H9 (cell line): ENCODE data around the gene TLN1. TPM values are rescaled to one million over a fixed set of nuclear protein-coding genes. Genes with fewer than 3 reads are reported as not detected.

Source experiments
- DNase-seq: peaks from one replicate; pipeline ENCODE4 v3.0.0-alpha.2; 2017
- H2AFZ ChIP-seq: one replicate; pipeline ENCODE4 v1.6.1; 2013; ENCODE audit warnings: mild to moderate bottlenecking, low read length, control low read depth, moderate library complexity
- H2AK5ac ChIP-seq: 2 replicates; pipeline ENCODE4 v1.6.1; 2013; ENCODE audit warnings: low read length, control low read depth, mixed read lengths; ENCODE audit not compliant: insufficient read length
- H2BK120ac ChIP-seq: one replicate; pipeline ENCODE4 v1.6.1; 2013; ENCODE audit warnings: low read depth, mild to moderate bottlenecking, low read length, control low read depth, inconsistent platforms; ENCODE audit not compliant: poor library complexity, severe bottlenecking
- H2BK12ac ChIP-seq: 2 replicates; pipeline ENCODE4 v1.6.1; 2013; ENCODE audit warnings: low read length, control low read depth, mixed read lengths, low read depth; ENCODE audit not compliant: insufficient read length
- H2BK15ac ChIP-seq: 2 replicates; pipeline ENCODE4 v1.6.1; 2013; ENCODE audit warnings: low read depth, low read length, control low read depth
- H2BK20ac ChIP-seq: one replicate; pipeline ENCODE4 v1.6.1; 2013; ENCODE audit warnings: low read depth, mild to moderate bottlenecking, low read length, control low read depth, inconsistent platforms; ENCODE audit not compliant: poor library complexity, severe bottlenecking
- H2BK5ac ChIP-seq: 2 replicates; pipeline ENCODE4 v1.6.1; 2013; ENCODE audit warnings: low read length, control low read depth, mixed read lengths; ENCODE audit not compliant: insufficient read length
- H3K14ac ChIP-seq: 2 replicates; pipeline ENCODE4 v1.6.1; 2013; ENCODE audit warnings: low read length, control low read depth; ENCODE audit not compliant: insufficient read depth
- H3K18ac ChIP-seq: 2 replicates; pipeline ENCODE4 v1.6.1; 2013; ENCODE audit warnings: low read depth, mild to moderate bottlenecking, mixed read lengths, low read length, control low read depth; ENCODE audit not compliant: insufficient read length
- H3K23ac ChIP-seq: 2 replicates; pipeline ENCODE4 v1.6.1; 2013; ENCODE audit warnings: low read length, control low read depth, mixed read lengths, low read depth; ENCODE audit not compliant: insufficient read length
- H3K23me2 ChIP-seq: 2 replicates; pipeline ENCODE4 v1.6.1; 2013; ENCODE audit warnings: low read depth, mild to moderate bottlenecking, mixed read lengths, low read length, control low read depth; ENCODE audit not compliant: insufficient read length, poor library complexity, severe bottlenecking
- H3K27ac ChIP-seq: 2 replicates; pipeline ENCODE4 v1.5.1; 2013; ENCODE audit warnings: low read length, control low read depth, mixed read lengths, low read depth; ENCODE audit not compliant: insufficient read length
- H3K27me3 ChIP-seq: 2 replicates; pipeline ENCODE4 v1.6.1; 2013; ENCODE audit warnings: low read length, control low read depth, inconsistent platforms; ENCODE audit not compliant: insufficient read depth
- H3K4ac ChIP-seq: 2 replicates; pipeline ENCODE4 v1.6.1; 2013; ENCODE audit warnings: low read depth, mild to moderate bottlenecking, control low read depth, inconsistent platforms, low read length, moderate library complexity
- H3K4me1 ChIP-seq: 2 replicates; pipeline ENCODE4 v1.6.1; 2013; ENCODE audit warnings: low read length, control low read depth, inconsistent platforms; ENCODE audit not compliant: insufficient read depth
- H3K4me2 ChIP-seq: 2 replicates; pipeline ENCODE4 v1.6.1; 2013; ENCODE audit warnings: low read length, control low read depth, mixed read lengths; ENCODE audit not compliant: insufficient read length, insufficient read depth
- H3K56ac ChIP-seq: 2 replicates; pipeline ENCODE4 v1.6.1; 2013; ENCODE audit warnings: low read depth, mild to moderate bottlenecking, mixed read lengths, low read length, control low read depth; ENCODE audit not compliant: insufficient read length
- H3K79me1 ChIP-seq: 2 replicates; pipeline ENCODE4 v1.6.1; 2013; ENCODE audit warnings: low read depth, mild to moderate bottlenecking, moderate library complexity, low read length, control low read depth, inconsistent platforms; ENCODE audit not compliant: insufficient read depth, poor library complexity, severe bottlenecking
- H3K79me2 ChIP-seq: 2 replicates; pipeline ENCODE4 v1.6.1; 2013; ENCODE audit warnings: low read length, control low read depth, inconsistent platforms; ENCODE audit not compliant: insufficient read depth
- H3K9ac ChIP-seq: 2 replicates; pipeline ENCODE4 v1.6.1; 2013; ENCODE audit warnings: low read length, control low read depth, mixed read lengths; ENCODE audit not compliant: insufficient read length; ENCODE audit errors: extremely low read depth
- H3K9me3 ChIP-seq: one replicate; pipeline ENCODE4 v1.6.1; 2013; ENCODE audit warnings: low read depth, low read length, inconsistent platforms; ENCODE audit not compliant: control insufficient read depth
- H3T11ph ChIP-seq: one replicate; pipeline ENCODE4 v1.6.1; 2013; ENCODE audit warnings: mild to moderate bottlenecking, low read length, control low read depth, inconsistent platforms
- H4K20me1 ChIP-seq: one replicate; pipeline ENCODE4 v1.6.1; 2013; ENCODE audit not compliant: control insufficient read depth, insufficient read length, insufficient read depth
- H4K5ac ChIP-seq: 2 replicates; pipeline ENCODE4 v1.6.1; 2013; ENCODE audit warnings: low read depth, mild to moderate bottlenecking, mixed read lengths, low read length, control low read depth; ENCODE audit not compliant: insufficient read length
- H4K8ac ChIP-seq: replicated peaks from 2 replicates; pipeline ENCODE4 v1.6.1; 2013; ENCODE audit warnings: low read length, control low read depth, mixed read lengths, low read depth; ENCODE audit not compliant: insufficient read length
- H4K91ac ChIP-seq: 2 replicates; pipeline ENCODE4 v1.6.1; 2013; ENCODE audit warnings: low read depth, mild to moderate bottlenecking, moderate library complexity, mixed read lengths, low read length, control low read depth; ENCODE audit not compliant: insufficient read length
- H3K27ac Mint-ChIP-seq, 3 experiments: 2 replicates in 2 of 3; 3 replicates in 1 of 3; pipeline ENCODE4 v1.8.0; 2020 to 2021; ENCODE audit warnings: mixed read lengths in 3 of 3, mild to moderate bottlenecking in 1 of 3, moderate library complexity in 1 of 3
- H3K27me3 Mint-ChIP-seq: 2 replicates; pipeline ENCODE4 v1.8.0; 2021; ENCODE audit warnings: low read depth, mild to moderate bottlenecking, moderate library complexity, mixed read lengths
- H3K36me3 Mint-ChIP-seq, 3 experiments: 2 replicates in 2 of 3; 3 replicates in 1 of 3; pipeline ENCODE4 v1.8.0; 2020 to 2021; ENCODE audit warnings: low read depth in 3 of 3, mixed read lengths in 3 of 3; ENCODE audit not compliant: insufficient read depth in 1 of 3
- H3K4me1 Mint-ChIP-seq, 2 experiments: 2 replicates each; pipeline ENCODE4 v1.8.0; 2020; ENCODE audit warnings: mixed read lengths in 2 of 2
- H3K4me3 Mint-ChIP-seq, 2 experiments: 2 replicates in 1 of 2; 3 replicates in 1 of 2; pipeline ENCODE4 v1.8.0; 2020 to 2021; ENCODE audit warnings: mild to moderate bottlenecking in 2 of 2, mixed read lengths in 2 of 2, moderate library complexity in 1 of 2
- H3K9me3 Mint-ChIP-seq, 2 experiments: 2 replicates in 1 of 2; 3 replicates in 1 of 2; pipeline ENCODE4 v1.8.0; 2020; ENCODE audit warnings: mild to moderate bottlenecking in 2 of 2, mixed read lengths in 2 of 2, moderate library complexity in 1 of 2
- WGBS: extraction: QIAGEN DNeasy Blood & Tissue Kit; methylation state at CpG from one replicate; pipeline ENCODE4 v1.1.7; 2013; ENCODE audit warnings: missing lambda C conversion rate, low lambda C conversion rate, mixed read lengths; ENCODE audit not compliant: insufficient read length; ENCODE audit errors: extremely low coverage; 5-methylcytosine and 5-hydroxymethylcytosine counted together
- total RNA-seq: library from RNA; stranded (reverse); gene quantifications from 2 replicates; pipeline ENCODE4 v1.2.1, GENCODE V29; 2021
- TF ChIP-seq, protein P1 (sequence below): fragments of 200-600 bp; sonication (generic); conservative IDR thresholded peaks from 3 replicates; pipeline ENCODE4 v1.8.0; 2021; ENCODE audit warnings: antibody characterized with exemption, mild to moderate bottlenecking

TLN1 gene
- total RNA-seq, 1 experiment from 2014 or later, result 102 TPM

DNA sequence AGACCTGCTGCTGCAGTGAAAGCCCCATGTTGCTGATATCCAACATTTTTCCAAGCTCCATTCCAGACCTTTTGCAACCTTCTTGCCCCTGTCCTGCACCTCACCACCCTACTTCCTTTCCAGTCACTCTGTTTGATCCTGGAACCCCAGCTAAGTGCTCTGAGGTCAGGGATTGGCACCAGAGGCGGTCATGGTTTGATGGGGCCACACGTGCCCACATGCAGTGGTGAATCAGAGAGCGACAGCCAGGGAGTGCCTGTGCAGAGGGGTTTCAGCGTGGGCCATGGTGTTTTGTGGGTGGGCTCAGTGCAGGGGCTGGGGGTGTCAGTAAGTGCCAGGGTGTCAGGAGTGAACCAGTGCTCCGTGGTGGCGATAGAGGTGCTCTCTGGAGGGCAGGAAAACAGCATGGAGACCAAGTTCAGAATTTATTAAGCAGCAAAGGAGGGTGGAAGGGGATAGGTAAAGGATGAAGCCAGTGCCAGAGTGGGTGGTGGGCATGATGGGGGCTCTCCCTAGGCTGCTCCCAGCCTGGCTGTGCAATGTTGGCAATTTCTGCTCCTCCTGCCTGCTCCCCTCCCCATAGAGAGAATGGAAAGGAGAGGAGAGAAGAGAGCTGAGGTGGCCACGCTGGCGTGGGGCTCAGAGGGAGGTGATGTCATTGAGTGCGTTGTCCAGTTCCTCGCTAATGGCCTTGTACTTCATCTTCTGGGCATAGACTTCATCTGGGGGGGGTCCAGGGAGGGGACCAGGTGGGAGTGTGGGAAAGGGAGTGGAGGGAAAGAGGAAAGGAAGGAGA, 49.3 kb downstream of the TLN1 start:
- H3K9me3 Mint-ChIP-seq, result no peaks in the 10 kb centered on the region
- peaks cover 41 to 59% (median 58%) of the 10 kb centered on the region in 3 experiments; a peak in 6 of 7 replicates for H3K36me3 Mint-ChIP-seq
- no peak overlapping the region for H2AK5ac ChIP-seq
- no peak overlapping the region for H3K56ac ChIP-seq
- H3K27ac Mint-ChIP-seq, result peak overlapping the region in 1 of 3 experiments; percentile 35; a peak in 3 of 7 replicates
- no peak overlapping the region for H3K14ac ChIP-seq
- H2BK20ac ChIP-seq, result no peak overlapping the region
- H3K4me2 ChIP-seq, result no peak overlapping the region
- no peak overlapping the region for H3K23ac ChIP-seq
- no peak for DNase-seq
- H3K18ac ChIP-seq, result no peak overlapping the region
- no peak overlapping the region for H4K91ac ChIP-seq
- H3K27me3 ChIP-seq, result no peaks in the 10 kb centered on the region
- H3K79me2 ChIP-seq, result no peaks in the 10 kb centered on the region
- peaks cover 1% of the 10 kb centered on the region; the same call in 1 of the 2 replicates for H3K27me3 Mint-ChIP-seq
- no peaks in the 10 kb centered on the region for H4K20me1 ChIP-seq
- no peak overlapping the region for H2BK5ac ChIP-seq
- no peak overlapping the region for H4K8ac ChIP-seq
- H3K79me1 ChIP-seq, result no peaks in the 10 kb centered on the region
- H3K27ac ChIP-seq, result no peak overlapping the region
- no peak overlapping the region for H3K9ac ChIP-seq
- H3T11ph ChIP-seq, result no peak overlapping the region
- no peak overlapping the region for H2BK12ac ChIP-seq
- no peak overlapping the region for H2BK120ac ChIP-seq
- H2BK15ac ChIP-seq, result no peak overlapping the region
- H4K5ac ChIP-seq, result no peak overlapping the region
- H2AFZ ChIP-seq, result no peak overlapping the region
- H3K23me2 ChIP-seq, result no peaks in the 10 kb centered on the region
- no CpG with 5 or more reads among the region's 10 CpGs for WGBS
- TF ChIP-seq, protein P1, sequence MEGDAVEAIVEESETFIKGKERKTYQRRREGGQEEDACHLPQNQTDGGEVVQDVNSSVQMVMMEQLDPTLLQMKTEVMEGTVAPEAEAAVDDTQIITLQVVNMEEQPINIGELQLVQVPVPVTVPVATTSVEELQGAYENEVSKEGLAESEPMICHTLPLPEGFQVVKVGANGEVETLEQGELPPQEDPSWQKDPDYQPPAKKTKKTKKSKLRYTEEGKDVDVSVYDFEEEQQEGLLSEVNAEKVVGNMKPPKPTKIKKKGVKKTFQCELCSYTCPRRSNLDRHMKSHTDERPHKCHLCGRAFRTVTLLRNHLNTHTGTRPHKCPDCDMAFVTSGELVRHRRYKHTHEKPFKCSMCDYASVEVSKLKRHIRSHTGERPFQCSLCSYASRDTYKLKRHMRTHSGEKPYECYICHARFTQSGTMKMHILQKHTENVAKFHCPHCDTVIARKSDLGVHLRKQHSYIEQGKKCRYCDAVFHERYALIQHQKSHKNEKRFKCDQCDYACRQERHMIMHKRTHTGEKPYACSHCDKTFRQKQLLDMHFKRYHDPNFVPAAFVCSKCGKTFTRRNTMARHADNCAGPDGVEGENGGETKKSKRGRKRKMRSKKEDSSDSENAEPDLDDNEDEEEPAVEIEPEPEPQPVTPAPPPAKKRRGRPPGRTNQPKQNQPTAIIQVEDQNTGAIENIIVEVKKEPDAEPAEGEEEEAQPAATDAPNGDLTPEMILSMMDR, result no peak
- H3K4me1 ChIP-seq, result peaks cover 3% of the 10 kb centered on the region
- no peak overlapping the region; a peak in 1 of 5 replicates for H3K4me3 Mint-ChIP-seq
- H3K9me3 ChIP-seq, result no peaks in the 10 kb centered on the region
- no peak overlapping the region for H3K4ac ChIP-seq
- H3K4me1 Mint-ChIP-seq, result peaks cover 27 to 29% of the 10 kb centered on the region in 2 experiments
